ENCODE results near the gene TMTC1.

The TMTC1 gene

DNA sequence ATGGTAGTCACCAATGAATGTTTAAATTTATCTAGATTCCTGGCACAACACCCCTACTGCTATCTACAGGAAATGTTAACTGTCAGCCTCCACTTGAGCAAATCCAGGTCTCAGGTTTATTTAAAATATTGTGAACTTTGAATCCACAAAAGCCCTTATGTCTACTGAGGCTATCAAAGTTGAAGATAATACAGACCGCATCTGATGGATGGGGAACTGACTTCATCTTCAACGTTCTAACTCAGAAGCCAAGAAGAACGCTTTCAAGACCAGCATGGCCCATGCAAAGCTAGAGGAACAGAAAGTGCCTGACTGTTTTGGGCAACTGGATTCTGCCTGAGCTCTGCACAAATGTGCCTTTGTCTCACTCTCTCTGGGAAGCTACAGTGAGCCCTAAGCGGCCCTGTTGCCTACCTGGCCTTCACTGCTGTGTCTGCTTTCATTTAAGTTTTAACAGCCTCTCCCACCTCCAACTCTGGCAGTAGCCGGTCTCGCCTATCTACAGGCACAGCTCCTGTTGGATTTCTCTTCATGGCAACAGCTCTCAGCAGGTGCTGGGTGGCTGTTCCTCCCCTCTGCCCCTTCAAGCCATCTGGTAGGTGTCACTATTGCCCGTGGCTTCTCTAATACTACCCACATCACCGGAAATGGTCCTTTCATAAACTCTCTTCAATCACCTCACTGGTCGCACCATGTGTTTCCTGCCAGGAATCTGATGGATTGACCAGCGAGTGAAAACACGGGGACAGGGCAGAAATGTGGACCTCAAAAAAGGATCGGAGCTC lies 174.1 kb downstream of the TMTC1 start:
- no peak for DNase-seq

DNA sequence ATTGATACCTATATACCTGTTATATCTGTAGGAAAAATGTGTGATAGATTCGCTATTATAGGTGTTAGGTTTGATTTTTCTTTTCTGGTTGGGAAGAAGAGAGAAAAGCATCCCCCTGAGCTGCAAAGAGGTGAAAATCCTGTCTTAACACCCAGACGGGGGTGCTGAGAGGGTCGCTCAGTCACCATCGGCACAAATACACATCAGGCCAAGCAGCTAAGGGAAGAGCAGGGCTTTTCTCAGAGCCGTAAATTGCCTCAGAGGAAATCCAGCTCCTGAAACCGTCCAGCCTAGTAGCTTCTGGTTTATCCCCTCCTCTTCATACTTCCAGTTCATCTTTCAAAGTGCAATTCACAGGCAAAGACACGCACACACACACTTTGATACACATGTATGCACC lies 175.2 kb downstream of the TMTC1 start:
- no peak for DNase-seq

DNA sequence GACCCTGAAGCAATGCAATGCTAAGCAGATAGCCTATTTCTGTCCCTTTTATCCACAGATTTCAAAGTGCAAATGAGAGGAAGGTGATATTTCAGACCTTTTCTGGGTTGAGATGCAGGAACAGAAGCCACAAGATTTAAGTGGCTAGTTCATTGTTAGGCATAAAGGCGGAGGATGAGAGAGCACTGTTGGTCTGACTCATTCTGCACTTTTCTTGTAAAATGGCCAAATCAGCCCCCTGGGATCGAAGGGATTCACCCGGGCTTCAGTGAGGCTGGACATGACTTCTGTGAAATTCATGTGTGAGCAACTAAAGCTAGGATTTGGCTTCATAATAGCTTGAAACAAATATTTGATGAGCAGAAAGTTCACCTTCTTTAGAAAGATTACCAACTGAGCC lies 184.4 kb downstream of the TMTC1 start:
- no peak for DNase-seq

DNA sequence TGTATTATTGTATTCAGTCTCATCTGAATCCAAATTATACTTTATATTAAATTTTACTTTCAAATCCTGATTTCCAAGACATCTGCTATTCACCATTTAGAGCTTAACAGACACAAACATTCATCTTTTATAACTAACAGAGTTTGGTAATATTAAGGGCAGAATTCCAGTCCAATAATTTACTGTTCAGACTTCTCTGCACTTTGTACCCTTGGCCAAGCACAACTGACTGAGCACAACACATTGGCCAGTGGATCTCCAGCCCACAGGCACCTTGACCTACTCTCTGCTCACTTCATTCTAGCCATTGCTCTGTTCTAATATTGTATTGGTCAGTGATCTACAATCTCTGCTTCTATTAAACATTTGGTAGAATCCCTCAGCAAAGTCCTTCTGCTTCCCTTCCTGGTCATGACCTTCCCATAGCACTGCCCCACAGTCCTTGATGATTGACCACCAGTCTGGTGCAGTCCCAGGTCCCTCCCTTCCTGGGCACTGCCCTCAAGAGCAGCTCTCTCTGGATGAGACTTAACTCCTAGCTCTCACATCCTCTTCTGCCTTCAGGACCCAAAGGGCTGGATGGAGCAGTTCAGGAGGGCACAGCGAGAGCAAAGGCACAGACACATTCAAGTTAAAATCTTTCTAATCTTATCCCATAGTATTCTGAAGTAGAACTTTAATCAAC lies 188.5 kb downstream of the TMTC1 start:
- DNase-seq: no peak

DNA sequence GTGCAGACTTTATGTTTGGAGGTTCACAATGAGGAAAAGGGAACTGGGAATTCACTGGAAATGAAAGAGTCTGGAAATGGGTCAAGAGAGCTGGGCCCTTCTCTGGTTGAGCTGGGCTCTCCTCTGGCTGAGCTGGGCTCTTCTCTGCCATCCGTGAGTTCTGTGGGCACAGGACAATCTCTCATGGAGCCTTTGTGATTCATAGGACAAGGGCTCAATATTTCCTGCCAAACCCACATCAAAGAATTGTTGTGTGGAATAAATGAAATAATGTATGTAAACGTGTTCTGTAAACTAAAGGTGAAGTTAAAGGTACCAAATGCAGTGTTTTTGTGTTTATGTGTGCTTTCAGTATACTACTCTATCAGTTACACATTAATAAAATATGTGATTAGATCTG lies 190.7 kb downstream of the TMTC1 start:
- no peak for DNase-seq

DNA sequence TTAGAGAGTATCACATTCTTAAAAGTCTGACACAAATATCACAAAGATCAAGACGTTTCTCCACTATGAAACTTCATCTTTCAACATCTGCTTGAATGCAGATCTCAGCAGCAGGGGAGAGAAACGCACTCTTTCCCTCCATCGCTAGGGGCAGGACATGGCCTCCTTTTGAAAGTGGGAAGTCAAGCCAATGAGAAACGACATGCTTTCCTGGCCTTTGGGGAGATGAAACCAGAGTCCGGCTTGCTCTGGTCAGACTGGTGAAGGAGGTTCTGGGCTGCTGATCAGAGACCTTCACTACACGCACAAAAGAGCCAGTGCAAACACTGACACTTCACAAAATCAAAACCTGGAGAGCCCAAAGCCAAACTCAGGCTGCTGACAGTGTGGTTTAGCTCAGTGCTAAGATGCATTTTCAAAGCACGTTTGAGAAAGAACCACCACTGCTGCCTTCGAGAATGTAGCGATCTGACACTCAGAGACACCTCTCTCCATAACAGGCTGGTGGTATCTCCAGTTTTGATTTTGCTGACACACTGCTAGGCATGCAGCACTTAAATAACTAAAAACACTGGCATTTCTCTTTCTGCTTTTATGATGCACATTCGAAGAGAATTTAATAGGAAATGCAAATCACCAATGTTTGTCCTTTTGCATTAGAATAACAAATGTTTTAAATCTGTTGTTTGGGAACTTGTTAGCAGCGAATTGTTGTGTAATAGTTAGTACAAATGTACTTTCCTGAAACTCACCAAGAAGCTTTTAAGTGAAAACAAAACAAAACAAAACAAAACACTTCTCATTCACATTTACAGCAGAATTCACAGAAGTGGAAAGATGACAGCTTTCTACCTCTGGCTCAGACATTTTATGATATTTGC lies 192.4 kb downstream of the TMTC1 start:
- no peak for DNase-seq

DNA sequence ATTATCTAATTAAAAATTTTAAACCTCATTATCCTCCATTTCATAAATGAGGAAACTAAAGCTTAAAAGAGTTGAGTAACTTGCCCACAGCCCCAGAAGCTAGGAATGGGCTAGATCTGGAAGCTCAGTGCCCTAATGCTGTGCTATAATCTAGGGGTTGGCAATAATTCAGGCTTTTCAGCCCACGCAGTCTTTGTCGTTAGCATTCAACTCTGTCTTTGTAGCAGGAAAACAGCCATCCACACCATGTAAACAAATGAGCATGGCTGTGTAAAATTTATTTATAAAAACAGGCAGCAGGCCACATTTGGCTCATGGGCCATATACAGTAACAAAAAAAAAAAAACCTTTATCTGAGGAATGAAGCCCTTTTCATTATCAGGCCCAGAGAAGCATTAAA lies 193.9 kb downstream of the TMTC1 start:
- no peak for DNase-seq

DNA sequence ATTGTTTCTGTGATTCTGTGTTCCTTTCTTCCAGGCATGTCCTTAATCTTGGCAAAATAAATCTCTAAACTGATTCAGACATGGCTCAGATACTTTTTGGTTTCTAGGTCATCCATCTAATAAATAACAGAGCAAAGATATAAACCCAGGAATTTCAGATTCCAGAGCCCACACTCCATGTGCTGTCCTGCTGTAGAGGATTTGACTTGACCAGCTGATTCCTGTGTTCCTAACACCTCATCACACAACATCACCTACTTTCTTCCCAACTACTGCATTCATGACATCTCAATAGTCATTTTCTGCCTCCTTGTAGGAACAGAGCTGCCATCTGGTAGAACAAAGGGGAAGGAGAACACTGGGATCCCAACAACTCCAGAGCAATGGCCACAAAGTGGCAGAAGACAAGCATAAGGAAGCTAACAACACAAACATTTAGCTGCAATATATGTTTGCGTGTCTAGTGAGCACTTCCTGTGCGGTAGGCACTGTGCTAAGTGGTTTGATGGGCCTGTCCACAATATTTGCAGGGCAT lies 194.4 kb downstream of the TMTC1 start:
- DNase-seq: no peak

DNA sequence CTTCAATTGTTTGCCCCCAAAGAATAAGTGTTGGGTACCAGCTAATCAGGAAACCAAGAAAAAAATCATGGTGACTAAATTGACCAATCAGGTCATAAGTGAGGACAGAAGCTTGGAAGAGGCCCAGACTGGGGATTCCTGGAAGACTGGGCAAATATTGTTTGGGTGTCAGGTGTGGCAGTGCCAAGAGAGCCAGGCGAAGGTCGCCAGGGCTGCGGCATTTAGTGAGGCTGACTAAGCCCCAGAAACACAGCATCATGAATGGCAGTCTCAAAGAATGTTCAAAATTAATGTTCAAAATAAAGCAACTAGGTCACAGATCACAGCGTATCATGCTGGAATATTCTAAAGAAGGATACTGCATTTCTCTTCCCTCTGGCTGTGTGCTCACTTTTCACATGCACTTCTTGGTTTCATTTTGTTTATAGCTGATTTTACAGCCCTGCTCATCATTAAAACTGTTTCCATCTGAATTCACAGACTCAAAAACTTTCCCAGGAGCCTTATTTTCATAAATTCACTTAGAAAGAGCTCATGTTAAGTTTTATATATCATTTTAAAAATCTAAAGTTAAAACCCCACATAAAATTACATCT lies 201.0 kb downstream of the TMTC1 start:
- DNase-seq: no peak

DNA sequence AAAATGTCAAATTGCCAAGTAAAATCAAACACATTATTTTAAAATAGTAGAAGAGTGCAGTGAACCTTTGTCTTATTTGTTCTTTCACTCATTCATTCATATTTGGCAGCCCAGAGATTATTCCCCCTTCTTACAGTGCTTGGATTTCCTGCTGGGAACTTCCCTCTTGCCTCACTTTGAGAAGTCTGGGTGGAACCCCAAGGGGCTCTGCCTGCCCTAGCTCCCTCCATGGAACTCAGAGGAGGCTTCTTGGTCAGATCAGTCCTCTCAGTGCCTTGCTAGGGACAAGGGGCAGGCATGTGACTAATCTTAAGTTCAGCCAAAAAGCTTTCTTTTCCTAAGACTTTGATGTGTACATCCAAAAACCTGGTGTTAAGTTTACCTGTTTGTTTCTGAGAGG lies 201.6 kb downstream of the TMTC1 start:
- DNase-seq: no peak

DNA sequence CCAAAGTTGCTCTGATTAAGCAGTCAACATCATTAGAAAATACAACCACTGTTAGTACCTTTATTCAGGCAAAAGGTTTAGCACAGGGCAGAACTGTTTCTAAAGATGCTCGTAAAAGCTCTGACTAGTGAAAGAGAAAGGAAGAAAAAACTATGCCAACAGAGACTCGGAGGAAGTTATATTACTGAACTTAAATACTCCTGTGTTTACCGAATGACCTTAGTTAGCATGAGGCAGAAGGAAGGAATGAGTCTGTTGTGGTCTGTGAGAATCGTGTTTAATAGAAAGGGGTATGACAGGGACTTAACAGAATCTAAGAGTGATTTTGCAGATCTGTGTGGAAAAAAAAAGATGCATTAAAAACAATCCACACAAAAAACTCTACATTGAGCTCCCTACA lies 202.1 kb downstream of the TMTC1 start:
- no peak for DNase-seq

DNA sequence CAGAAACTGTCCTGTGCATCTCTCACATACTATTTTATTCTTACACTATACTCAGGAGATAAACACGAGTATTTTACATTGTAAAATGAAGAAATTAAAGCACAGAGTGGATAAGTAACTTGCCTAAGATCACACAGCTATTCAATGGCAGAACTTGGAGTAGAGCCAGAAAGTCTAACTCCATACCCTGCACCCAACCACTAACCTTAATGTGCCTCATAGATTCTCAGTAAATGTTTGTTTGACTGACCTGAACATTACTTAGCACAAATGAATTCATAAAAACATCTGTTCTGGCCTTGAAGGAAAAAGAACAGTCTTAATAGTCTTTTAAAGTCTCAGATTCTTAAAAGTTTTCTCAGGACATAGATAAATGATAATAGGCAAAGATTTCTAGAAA lies 202.8 kb downstream of the TMTC1 start:
- DNase-seq: no peak

DNA sequence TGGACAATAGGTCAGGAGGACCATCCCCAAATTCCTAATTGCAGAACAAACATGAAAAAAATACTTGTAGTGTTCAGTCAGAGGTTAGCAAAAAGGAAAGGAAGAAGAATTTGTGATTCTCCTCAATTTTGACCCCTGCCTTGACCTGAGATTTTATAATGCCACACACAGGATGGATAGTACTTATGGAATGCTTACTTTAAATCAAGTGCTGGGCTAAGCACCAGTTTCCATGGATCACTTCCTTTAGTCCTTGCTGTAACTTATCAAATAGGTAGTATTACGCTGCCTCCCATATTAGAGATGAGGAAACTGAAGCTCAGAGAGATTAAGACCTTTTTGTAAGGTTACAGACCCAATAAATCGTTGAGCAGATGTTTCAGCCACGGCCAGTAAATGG lies 205.0 kb downstream of the TMTC1 start:
- no peak for DNase-seq

DNA sequence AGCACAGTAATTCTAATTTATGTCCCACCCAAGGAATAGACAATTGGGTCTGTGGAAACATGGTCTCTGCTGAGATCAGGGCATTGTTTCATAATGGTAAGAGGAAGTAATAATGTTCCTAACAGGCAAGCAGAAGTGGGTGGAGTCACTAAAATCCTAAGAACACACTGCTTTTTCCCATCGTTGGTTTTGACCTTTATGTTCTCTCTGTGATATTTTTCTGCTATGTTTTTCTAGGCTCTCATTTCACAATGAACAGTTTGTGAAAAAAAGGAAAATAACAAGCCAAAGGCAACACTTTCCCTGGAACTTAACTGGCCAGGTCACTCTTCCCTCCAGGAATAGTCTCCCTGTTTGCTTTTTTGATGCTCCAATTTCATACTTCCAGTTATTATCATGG lies 205.7 kb downstream of the TMTC1 start:
- DNase-seq: no peak

DNA sequence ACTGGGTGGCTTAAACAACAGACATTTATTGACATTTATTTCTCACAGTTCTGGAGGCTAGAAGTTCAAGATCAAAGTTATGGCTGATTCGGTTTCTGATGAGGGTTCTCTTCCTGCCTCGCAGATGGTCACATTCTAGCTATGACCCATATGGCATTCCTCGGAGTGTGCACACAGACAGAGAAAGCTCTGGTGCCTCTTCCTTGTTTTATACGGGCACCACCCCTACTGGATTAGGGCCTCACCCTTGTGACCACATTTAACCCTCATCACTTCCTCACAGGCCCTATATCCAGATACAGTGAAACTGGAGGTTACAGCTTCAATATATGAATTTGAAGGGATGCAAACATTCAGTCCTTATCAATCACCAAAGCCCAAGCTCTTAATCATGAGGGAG lies 209.2 kb downstream of the TMTC1 start:
- no peak for DNase-seq

DNA sequence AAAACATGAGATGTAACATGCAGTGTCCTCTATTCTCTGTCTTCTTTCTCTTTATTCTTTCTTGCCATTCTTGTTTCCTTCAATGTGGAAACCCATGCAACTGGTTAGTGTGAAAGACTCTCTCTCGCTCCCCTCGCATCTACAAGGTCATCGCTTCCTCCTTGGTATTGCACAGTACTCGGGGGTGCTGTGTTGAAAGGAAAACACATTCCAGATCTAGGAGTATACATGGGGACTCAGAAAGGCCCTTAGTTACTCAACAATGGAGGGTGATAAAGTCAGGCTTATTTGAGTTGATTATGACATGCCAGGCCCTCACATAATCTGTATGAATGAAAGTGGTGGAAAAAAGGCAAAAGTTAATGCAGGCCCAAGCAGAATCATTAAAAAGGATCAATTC lies 210.8 kb downstream of the TMTC1 start:
- no peak for DNase-seq

DNA sequence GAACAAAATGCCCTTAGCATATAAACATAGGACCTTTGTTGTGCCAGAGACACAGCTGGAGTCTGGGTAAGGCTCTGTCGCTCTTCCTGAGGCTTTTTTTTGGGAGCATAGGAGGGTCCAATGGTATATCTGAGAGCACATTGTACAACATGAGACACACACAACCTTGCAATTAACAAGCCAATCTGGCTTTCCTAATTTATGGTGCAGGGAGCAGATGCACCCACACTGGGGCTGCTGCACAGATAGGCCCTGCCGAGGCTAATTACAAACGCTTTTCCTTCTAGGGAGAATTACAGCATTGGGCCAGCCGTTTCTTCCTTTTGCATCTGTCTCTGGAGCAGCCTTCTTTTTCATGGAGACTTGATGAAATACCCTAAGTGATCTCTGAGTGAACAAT lies 211.3 kb downstream of the TMTC1 start:
- DNase-seq: no peak

DNA sequence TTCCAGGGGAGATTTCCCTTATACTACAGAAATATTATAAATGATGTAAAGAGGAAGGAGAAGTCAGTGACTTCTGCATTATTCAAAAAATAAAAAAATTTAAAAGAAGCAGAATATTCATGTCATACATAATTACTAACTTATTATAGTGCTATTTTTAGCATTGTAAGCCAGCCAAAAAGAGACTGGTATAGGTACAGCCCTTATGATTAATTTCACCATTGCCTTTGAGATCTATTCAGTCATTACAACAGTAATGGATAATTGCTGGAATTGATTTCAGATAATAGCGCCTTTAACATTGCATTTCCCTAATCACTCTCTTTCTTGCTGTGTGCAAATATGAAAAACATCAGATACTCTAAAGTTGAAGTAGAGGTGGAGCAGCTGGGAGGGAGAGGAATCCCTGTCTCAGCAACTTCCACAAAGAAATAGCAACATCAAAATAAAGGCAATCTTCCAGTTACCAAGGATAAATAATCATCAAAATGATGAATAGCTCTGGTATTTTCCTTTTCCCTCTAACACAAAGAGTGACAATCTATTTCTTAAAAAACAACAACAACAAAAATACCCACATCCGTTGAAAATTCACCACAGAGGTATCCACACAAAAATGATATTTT lies 214.5 kb downstream of the TMTC1 start:
- no peak for DNase-seq

DNA sequence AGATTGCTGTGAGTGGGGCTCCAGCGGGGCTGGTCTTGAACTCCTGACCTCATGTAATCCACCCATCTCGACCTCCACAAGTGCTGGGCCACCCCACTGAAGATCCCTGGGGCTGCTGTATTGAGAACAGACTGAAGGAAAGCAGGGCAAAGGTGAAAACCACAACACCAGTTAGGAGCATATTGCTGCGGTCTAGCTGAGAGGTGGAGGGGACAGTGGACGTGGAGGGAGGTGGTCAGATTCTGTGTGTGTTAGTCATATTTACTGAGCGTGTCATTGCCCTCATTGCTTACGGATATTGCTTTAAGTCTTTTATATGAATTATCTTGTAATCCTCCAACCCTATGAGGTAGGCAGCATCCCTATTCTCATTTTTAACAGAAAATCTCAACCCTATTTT lies 217.3 kb downstream of the TMTC1 start:
- DNase-seq: no peak

DNA sequence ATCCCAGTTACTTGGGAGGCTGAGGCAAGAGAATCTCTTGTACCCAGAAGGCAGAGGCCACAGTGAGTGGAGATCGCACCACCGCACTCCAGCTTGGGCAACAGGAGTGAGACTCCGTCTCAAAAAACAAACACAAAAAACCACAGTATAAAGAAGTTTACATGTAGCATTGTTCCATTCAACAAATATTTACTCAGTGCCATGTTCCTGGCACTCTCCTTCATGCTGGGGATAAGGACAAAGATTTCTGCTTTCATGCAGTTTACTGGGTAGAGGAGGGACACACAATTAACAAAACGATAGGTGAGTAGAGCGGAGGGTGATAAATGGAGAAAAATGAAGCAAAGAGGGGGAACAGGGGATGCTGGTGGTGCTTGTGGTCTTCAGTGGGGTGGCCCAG lies 218.0 kb downstream of the TMTC1 start:
- no peak for DNase-seq

DNA sequence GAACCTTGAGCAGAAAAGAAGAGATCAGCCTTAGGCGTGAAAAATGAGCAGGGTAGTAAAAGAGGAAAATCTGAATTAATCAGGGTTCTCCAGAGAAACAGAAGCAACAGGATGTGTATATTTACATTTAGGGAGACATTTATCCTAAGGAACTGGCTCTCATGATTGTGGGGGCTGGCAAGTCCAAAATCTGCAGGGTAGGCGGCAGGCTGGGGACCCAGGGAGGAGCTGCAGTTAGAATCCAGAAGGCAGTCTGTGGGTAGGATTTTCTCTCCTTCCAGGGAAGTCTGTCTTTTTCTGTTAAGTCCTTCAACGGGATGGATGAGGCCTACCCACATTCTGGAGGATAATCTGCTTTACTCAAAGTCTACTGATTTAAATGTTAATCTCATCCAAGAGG lies 218.8 kb downstream of the TMTC1 start:
- no peak for DNase-seq

DNA sequence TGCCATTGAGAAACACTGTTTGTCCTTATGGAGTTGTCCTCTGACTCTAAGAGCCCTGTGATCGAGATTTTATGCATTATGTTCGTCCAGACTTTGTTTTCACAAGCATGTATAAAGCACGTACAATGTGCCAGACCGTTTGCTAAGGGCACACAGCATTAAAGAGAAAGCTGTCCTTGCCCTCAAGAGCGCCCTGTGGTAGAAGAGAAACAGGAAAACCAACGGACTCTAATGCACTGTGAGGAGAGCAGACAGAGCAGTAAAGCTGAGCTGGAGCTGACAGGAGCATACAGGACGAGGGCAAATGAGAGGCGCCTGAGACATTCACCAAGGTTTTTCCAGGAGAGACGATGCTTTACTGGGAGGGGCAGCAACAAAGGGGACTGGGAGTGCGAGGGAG lies 220.1 kb downstream of the TMTC1 start:
- DNase-seq: no peak

DNA sequence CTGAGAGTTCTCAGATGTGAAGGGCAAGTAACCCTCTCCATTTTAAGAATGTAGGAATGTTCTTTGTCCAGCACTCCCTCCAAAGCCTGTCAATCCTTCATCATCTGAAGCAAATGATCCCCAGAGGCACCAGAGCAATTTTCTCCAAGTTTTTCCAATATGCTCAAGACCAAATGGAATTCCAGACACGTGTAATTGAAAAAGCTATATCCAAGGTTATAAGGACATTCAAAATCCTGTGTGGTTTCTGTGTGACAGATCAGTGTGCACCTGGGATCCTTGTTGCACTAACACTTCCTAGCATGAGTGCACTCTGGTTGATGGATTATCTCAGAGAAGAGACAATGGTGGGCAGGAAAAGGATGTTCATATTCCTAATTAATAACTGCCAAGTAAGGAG lies 220.7 kb downstream of the TMTC1 start:
- no peak for DNase-seq
